CD1c-positive myeloid dendritic cell (primary cell): ENCODE measurements around the gene TPH2.

Source experiments
- DNase-seq: peaks from one replicate; pipeline ENCODE4 v3.0.0-alpha.2; 2016; ENCODE audit errors: extremely low spot score

TPH2 gene

DNA sequence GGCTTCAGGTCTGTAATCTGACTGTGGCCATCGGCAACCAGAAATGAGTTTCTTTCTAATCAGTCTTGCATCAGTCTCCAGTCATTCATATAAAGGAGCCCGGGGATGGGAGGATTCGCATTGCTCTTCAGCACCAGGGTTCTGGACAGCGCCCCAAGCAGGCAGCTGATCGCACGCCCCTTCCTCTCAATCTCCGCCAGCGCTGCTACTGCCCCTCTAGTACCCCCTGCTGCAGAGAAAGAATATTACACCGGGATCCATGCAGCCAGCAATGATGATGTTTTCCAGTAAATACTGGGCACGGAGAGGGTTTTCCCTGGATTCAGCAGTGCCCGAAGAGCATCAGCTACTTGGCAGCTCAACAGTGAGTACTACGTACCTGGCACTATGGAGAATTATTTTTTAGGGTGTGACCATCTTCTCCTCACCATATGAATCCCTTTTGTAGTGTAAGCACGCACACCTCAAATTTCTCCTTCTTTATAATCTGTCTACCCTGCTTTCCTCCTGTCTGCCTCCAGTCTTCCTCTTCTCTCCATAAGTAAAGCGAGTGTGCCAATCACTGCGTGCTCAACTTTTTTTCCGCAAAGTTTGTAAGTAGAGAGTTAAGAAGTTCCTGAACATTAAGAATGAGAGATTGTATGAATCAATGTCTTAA is at the start of gene TPH2:
Gene TPH2, plus strand, starts transcription at position 118 of the 658 bp plus-strand sequence. Its CDS starts 142 bp downstream, at position 260.
- peak; percentile 45 for DNase-seq

DNA sequence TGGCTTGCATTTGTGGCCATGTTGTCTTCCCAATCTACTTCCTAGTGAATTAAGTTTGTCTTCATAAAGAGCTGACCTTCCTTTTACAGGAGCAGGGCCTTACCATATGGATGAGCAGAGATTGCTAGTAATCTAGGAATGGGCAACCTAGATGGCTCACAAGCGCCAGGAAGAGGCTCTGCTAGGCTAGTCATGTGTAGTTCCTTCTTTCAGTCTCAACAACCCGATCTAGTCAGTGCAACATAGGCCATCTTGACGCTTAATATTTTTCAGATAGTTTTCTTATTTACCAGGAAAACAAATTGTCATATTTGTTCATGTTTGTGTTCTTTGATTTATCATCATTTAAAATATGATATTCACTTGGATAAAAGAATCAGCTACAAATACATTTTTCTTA is 48.2 kb upstream of the TPH2 start:
- DNase-seq, result no peak

DNA sequence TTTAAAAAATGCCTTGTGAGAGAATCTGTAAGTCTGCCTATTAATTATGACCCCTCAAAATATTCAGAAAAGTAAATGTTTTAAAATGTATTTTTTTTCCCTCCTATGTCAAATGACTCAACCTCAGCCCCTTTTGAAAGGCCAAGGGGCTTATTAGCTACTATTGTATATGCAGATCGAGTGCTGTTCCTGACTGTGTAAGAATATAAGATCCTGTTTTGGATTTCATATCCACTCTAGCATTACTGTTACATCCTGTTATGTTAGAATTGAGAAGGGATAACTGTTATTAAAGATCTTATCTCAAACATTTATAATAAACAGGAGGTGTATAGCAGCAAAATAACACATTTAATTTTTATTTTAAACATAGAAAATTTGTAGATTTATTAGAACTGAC is 46.6 kb upstream of the TPH2 start:
- DNase-seq, result no peak

DNA sequence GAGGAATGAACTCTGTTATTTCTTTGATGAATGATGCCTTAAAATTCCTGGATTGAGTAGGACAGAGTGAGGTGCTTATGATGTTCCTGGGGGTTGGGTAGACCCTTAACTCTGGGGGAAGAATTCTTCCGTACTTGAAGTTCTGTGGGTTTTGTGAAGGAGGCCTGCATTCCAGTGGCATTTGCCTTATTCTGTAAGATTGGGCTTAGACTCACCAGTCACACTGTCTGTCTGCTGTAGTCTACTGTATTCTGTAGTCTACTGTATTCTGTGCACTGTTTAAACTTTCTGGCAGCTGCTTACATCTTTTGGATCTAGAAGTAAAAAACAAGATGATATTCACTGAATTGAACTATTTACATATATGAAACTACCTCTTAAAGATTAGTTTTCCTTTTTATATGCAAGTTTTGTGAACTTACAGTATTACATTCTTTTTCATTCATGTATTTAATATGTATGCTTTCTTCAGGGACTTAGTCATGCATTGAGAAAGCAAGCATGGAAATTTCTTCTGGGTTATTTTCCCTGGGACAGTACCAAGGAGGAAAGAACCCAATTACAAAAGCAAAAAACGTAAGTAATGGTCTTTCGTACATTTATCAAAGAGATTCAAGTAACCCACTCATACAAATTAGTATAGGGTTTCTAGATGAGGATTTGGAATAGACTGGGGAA is 42.3 kb upstream of the TPH2 start:
- DNase-seq, result no peak

DNA sequence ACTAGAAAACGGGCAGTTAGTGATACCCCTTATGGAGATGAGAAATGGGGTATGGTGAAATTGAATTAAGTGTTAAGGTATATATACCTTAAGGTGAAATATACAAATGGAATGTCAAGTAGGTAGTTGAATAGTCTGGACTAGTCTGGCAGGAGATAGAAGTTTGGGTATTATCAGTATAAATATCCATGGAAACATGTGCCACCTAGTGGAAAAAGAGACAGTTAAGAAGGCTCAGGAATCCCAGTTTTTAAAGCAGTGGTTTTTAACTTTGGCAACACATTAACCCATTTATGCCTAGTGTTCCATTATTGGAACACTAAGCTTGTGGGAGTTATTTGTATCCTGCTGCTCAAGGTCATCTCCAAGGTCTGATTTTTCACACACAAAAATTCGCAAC is 38.6 kb upstream of the TPH2 start:
- no peak for DNase-seq

DNA sequence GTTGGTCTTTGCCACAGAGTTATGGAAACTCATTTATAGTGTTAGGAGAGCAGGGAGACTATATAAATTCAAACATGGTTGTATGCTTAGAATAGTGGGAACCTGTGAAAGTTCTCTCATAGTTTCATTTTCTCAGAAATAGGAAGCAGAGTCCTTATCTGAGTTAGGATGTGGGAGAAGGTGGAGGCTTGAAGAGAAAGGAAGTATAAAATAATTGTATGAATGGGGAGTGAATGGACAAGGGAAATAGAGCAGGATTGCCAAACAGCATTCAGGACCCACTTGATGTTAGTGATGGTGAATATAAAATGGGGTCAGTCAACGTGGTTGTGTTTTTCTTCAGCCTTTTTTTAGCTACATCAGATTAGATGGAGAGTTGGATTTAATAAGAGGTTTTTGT is 34.0 kb upstream of the TPH2 start:
- no peak for DNase-seq

DNA sequence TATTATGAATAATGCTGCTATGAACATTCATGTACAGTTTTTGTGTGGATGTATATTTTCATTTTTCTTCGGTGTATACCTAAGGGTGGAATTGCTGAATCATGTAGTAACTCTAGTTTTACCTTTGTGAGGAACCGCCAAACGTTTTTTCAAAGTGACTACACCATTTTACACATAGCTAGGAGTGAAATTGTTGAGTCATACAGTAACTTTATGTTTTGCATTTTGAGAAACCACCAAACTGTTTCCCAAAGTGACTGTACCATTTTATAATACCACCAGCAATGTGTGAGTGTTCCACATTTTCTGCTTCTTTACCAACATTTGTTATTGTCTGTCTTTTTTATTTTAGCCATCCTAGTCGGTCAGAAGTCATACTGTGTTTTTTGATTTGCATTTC is 3.1 kb upstream of the TPH2 start:
- DNase-seq, result no peak

DNA sequence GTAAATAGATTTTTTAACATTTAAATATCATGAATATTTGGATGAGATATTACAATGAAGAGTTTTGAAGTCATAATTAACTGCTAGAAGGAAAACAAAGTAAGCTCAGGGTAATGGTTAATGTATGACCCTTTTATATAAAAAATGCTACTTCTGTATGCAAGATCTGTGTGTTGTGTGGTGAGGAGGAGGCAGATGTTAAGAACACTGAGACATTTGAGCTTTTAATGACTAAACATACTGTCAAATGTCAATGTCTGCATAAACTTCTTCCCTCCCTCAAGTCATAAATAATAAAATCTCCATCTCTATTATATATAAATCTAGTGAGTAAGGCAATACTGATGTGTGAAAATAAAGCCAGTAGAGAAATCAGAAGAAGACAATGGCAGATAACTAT is 1.4 kb downstream of the TPH2 start:
- DNase-seq, result no peak

DNA sequence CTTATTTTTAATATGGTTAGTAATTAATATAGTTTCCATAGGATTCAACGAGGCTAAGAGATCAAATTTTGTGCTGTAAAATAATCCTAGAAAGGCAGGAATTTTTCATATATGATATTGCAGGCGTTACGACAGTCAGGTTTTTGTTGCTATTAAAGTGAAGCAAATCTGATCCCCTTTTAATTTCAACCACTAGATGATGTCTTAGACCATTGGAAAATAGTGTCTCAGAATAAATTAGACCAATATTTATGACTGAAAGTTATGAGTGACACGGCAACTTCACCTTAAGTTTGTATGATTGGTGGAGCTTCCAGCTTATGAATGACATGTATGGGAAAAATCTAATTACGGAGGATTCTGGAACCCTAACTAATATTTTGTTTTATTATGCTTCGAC is 2.5 kb downstream of the TPH2 start:
- no peak for DNase-seq

DNA sequence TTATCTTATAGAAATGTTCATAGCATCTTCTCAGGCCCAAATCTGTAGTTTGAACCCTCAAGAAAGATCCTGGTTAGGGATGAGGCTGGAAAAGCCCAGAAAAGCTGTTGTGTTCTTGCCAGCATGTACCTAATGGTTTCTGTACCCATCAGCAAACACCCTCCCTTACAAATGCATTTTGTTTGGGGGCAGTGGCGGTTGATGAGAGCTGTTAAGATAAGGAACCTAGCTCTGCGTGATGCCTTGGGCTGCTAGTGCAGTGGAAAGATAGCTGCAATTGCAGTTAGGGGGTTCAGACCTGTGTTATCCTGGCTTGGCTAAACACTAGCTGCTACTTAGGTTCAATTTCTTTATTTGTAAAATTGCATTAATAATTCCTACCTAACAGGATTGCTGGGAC is 3.6 kb downstream of the TPH2 start:
- DNase-seq, result no peak

DNA sequence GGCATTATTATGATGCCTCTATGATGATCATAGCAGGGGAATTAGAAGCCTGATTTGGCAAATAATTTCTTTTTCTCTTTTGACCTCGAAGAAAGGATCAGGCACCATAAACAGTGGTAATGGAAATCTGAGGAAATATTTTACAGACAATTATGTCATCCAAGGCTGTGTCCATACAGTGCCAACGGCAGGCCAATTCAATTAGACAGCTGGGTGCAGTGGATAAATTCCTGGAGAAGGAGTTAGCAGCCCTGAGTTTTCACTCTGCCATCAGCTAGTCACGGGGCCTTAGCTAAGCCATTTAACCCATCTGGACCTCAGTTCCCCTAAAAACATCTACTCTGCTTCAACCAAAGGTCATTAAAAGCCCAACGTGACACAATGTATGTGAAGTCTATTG is 4.1 kb downstream of the TPH2 start:
- DNase-seq, result no peak

DNA sequence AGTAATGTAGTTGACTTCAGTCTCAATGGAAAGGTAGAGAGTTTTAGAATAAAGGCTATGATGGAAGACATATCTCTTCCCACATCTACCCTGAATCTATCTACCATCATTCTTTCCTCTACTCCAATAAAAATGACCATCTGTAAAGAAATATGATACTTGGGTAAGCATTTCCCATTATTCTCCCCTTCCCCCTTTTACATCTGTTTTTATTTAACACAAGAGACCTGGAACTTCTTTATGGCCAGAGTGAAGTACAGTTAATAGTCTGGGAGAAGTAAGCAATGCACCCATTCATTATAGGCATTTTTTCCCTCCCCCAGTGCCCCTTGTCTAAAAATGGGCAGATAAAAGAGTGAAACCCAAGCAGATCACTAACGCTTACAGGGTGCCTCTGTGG is 6.5 kb downstream of the TPH2 start:
- no peak for DNase-seq

DNA sequence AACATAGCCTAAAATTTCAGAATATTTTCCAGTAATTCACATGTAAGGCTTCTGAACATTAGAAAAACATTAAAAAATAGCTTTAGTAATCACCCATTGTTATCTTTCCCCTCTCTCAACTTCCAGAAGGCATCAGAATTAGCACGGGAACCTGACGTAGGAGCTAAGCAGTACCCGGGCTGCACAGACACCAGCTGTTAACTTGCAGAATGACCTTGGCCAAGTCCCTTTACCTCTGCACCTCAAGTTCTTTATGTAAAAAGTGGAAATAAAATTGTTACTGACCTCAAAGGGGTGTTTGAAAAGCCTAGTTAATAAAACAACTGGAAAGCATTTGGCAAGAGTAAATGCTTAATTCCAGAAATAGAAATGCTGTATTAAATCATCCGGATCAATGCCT is 7.2 kb downstream of the TPH2 start:
- no peak for DNase-seq

DNA sequence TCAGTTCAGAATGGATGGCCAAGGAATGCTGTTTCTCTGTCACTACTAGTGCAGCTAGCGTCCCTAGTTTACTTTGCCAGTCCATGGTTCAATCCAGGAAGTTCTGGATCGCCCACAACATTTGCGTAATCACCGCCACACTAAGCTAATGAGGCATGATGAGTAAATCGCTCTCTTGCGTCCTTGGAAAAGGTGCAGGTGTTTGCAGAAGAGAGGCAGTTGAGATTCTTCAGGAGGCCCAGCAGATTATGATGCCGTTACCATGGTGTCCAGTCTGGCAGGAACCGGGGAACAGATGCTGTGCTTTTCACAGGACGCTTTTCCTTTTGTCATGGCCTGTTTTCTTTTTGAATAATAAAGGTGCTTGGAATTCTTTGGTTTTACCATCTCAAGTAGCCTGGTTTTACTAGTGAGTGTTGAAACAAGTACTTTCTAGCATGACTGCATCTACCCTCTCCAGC is 9.0 kb downstream of the TPH2 start:
- DNase-seq, result peak; percentile 11

DNA sequence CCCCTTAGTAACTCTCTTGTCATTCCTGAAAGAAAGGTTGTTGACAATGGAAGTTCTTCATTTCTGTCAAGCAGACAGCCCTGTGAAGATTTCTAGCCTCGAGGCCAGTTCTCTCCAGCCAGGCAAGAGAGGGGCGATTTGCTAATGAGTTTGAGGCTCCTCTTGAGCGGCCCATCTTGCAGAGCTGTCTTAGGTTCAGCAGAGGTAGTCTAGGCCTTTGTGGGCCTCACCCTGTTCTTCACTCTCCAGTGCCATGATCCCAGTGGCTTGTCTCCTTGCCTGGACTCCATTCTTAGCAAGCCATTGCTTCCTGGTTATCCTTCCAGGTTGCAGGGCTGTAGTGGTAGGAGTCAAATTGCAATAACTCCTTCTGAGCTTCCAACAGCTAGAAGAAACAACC is 9.7 kb downstream of the TPH2 start:
- no peak for DNase-seq

DNA sequence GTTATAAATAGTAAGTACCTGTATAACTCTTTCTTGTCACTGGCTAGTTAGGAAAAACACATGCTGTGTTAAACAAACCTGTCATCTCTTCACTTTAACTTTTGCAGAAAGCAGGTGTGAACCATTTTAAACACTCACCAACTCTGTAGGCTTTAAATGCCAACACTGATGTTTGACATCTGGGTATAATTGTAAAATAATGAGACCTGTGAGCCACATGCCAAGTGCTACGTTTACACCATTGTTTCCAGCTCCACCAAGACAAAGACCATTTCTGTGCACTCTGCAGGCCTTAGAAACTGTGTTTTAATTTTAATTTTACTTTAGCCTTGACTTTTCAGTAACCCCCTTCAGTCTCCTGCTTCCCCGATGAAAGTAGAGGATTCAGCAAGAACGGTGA is 11.0 kb downstream of the TPH2 start:
- DNase-seq, result no peak

DNA sequence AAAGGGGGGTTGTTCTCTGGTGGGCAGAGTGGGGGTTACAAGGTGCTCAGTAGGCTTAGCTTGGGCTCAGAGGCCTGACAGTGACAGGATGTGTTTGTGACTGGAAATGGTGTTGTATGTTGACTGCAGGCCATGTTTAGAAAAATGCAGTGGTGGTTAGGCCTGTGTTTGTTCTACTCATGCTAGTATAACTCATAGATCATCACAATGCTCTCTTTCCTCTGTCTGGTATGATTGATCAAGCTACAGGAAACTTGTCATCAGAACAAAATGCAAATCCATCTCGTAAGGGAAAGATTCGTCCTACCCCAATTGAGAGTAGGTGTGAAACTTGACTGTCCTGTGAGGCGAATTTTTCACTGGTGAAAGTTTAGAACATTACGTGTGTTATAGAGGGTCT is 11.8 kb downstream of the TPH2 start:
- DNase-seq, result no peak

DNA sequence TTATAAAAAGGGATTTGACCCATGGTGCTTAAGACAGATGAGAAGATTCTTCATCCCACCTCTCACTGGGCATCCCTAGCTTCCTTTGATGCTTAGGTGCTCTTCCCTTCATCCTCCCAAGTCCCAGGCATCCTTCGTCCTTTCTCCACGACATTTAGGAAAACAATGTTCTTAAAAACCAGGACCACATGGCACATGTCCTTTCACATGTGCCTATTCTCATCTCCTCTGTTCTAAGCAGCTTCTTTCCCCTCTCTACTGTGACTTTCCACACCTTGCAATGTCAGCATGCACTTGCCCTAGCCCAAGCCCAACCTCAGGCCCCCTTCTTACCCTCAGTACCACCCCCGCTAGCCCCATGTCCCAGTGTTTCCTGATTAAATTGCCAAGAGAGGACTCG is 12.2 kb downstream of the TPH2 start:
- DNase-seq, result no peak

DNA sequence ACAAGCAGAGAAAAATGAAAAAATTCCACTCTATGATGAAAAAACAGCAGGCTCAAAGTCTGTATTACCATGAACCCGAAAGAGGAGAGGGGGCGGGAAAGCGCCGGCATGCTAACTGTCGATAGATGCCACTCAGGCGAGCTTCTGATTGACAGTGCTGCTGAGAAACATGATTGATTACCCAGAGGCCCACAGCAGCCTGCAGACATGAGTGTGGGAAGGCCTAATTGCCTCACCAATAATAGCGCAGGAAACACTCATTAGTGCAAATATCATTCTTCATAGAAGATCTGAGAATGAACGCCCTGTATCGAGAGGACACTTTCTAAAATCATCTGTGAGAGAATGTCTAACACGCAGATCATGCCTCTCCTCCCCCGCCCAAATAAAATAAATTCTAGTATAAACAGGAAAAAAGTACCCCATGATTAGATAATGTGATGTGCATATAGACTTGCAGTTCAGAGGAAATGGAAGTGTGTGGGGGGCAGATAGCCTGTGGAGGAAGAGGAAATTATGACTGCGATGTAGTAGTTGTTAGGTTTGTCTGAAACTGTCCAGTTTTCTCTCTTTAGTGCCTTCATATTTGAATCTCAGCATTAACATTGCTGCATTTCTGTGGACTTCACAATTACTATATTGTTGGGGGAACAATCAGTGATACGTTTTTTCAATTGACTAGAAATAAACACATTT is 15.6 kb downstream of the TPH2 start:
- no peak for DNase-seq

DNA sequence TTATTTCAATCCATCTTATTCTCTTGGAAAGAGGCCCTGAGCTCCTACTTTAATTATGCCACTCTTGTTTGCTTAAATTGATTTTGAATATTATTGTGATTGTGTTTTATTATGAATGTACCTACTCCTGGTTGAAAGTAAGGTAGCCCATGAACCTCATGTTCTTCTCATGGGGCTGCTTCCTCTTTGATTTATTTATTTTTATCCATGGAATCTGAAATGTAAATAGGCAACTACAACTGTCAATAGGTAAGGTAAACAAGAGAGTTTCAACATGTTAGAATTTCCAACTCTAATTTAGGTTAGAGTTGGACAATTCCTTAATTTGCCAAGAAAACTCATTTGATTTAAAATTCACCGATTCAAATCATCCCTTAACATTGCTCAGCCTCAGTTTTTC is 16.2 kb downstream of the TPH2 start:
- DNase-seq, result no peak

DNA sequence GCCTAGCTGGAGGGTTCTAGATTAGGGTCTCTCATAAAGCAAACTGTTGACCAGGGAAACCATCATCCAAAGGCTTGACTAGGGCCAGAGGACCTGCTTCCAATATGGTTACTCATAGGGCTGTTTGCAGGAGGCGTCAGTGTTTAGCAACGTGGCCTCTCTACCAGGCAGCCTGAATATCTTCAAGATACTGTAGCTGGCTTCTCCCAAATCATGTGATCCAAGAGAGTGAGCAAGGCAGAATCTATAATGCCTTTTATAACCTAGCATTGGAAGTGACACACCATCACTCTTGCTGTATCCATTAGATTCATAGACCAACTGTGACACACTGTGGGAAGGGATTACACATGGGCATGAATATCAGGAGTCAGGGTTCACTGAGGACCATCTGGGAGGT is 17.3 kb downstream of the TPH2 start:
- DNase-seq, result no peak

DNA sequence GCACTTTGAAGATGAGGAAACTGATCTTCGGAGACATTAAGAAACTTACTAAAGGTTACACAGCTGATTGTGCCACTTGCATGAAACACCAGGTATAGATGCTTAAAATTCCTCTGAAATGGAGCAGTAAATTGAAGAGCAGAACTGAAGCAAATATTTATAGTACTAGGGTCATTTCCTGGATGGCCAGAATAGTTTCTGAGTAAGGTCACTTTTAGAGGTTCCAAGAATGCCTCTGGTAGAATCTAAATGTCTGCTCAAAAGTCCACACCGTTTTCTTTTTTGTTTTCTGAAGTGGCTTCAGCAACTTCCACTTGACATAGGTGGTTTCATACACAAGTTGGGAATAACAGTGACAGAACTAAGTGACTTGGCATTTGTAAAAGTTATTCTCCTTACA is 19.4 kb downstream of the TPH2 start:
- DNase-seq, result no peak

DNA sequence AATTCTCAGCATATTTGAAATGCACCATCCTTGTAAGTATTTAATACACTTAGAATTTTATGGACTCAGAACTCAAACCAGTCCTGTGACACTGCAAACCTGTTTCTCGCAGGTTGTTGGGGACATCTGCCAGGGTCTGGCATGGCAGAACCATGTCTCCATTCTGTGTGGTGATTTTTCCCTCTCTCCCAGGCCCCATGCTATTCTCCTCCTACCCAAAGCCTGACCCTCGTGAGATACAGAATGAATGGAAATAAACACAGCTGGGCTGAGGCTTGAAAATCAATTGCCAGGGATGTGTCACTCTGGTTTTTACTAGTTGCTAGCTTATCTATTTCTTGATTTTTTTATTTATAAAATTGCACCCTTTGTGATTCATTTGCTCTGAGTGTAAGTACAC is 19.8 kb downstream of the TPH2 start:
- no peak for DNase-seq
